Measurements from ENCODE around the gene C12orf75. TPM values are rescaled to one million over a fixed set of nuclear protein-coding genes. Genes with fewer than 3 reads are reported as not detected.

C12orf75 gene
- total RNA-seq, 1 donor from 2014 or later: 310 TPM

DNA sequence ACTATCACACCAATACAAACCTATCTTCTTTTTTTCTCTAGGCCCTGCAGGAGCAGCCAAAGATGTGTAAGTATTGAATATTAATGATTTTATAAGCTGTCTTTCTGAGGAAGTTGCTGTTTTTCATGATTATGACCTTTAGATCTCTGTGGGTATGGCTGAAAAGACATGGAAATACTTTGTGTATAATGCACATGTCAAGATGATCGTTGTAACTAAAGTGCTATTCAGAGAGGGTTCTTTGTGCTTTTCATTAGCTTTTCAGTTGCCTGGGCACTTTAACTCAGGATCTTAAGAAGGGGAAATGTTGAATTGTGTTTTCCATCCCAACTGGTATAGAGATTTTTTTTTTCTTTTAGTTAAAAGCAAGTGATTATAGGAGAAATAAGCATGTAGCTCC, 18.1 kb downstream of the C12orf75 start:
- Mint-ChIP-seq H3K36me3 (ENCODE audit: low read depth) (peaks cover 19% of the 10 kb centered on the region), H3K4me1 (ENCODE audit: low read depth) (peaks cover 66% of the 10 kb centered on the region), H3K27me3 (ENCODE audit: low read depth) (no peaks in the 10 kb centered on the region), H3K4me3 (ENCODE audit: unreplicated experiment) (no peak overlapping the region), H3K27ac (ENCODE audit: unreplicated experiment) (peak overlapping the region; percentile 6), H3K9me3 (ENCODE audit: low read depth) (no peaks in the 10 kb centered on the region)
- no peak for DNase-seq (ENCODE audit: low spot score)
- no peak for TF ChIP-seq CTCF (IDR thresholded peaks at IDR 0.05)

GRCh38 chr12:105349138-105349537, 18.6 kb downstream of the C12orf75 start:
- H3K4me3 Mint-ChIP-seq (ENCODE audit: unreplicated experiment): no peak overlapping the region

DNA sequence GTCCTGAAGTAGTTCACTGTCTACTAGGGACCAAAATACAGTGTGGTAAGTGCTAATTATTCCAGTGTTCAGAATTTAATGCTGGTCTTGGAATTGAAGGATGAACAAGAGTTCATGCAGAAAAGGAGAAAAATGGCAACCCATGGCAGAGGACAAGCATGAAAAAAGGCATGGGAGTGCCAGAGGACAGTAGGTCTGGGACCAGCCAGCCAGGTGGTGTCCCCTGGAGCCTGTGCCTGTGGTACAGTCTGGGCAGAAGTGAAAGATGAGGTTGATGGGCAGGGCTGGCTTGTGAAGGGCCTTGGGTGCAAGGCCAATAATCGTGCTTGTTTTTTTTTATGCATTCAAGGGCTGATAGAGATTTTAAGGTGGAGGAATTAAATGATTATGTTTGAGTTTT, 21.0 kb downstream of the C12orf75 start:
- Mint-ChIP-seq H3K4me1 (ENCODE audit: low read depth) (peaks cover 73% of the 10 kb centered on the region), H3K27me3 (ENCODE audit: low read depth) (no peaks in the 10 kb centered on the region), H3K9me3 (ENCODE audit: low read depth) (no peaks in the 10 kb centered on the region), H3K36me3 (ENCODE audit: low read depth) (peaks cover 21% of the 10 kb centered on the region), H3K27ac (ENCODE audit: unreplicated experiment) (peak overlapping the region; percentile 32), H3K4me3 (ENCODE audit: unreplicated experiment) (no peak overlapping the region)
- no peak for TF ChIP-seq CTCF (IDR thresholded peaks at IDR 0.05)
- DNase-seq (ENCODE audit: low spot score): no peak

More at GRCh38 chr12:105349138-105349537, 18.6 kb downstream of the C12orf75 start:
- no peak for TF ChIP-seq CTCF (IDR thresholded peaks at IDR 0.05)
- Mint-ChIP-seq H3K27ac (ENCODE audit: unreplicated experiment) (peak overlapping the region; percentile 6), H3K9me3 (ENCODE audit: low read depth) (no peaks in the 10 kb centered on the region), H3K36me3 (ENCODE audit: low read depth) (peaks cover 19% of the 10 kb centered on the region), H3K27me3 (ENCODE audit: low read depth) (no peaks in the 10 kb centered on the region), H3K4me1 (ENCODE audit: low read depth) (peaks cover 63% of the 10 kb centered on the region)
- no peak for DNase-seq (ENCODE audit: low spot score)

DNA sequence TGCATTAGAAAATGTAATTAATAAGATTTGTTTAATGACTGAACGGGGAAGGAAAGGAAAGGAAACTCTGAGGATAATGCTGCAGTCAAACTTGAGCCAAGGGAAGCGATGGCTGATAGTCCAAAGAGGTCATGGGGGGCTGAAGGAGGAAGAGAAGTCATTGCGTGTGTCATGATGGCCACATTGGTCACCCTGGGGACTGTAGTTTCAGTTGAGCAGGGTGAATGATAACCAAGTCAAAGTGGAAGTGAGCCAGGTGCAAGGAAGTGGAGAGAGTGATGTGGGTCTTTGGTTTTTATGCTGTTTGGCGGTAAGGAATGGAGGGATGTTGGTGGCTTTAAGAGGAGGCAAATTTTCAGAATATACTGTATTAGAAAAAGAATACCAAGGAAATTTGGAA, 21.6 kb downstream of the C12orf75 start:
- H3K36me3 Mint-ChIP-seq (ENCODE audit: low read depth): peaks cover 20% of the 10 kb centered on the region
- H3K4me3 Mint-ChIP-seq (ENCODE audit: unreplicated experiment): no peak overlapping the region
- TF ChIP-seq CTCF (IDR thresholded peaks at IDR 0.05): no peak
- DNase-seq (ENCODE audit: low spot score): no peak
- no peaks in the 10 kb centered on the region for H3K27me3 Mint-ChIP-seq (ENCODE audit: low read depth)
- no peak overlapping the region for H3K27ac Mint-ChIP-seq (ENCODE audit: unreplicated experiment)
- peaks cover 72% of the 10 kb centered on the region for H3K4me1 Mint-ChIP-seq (ENCODE audit: low read depth)
- H3K9me3 Mint-ChIP-seq (ENCODE audit: low read depth): no peaks in the 10 kb centered on the region

DNA sequence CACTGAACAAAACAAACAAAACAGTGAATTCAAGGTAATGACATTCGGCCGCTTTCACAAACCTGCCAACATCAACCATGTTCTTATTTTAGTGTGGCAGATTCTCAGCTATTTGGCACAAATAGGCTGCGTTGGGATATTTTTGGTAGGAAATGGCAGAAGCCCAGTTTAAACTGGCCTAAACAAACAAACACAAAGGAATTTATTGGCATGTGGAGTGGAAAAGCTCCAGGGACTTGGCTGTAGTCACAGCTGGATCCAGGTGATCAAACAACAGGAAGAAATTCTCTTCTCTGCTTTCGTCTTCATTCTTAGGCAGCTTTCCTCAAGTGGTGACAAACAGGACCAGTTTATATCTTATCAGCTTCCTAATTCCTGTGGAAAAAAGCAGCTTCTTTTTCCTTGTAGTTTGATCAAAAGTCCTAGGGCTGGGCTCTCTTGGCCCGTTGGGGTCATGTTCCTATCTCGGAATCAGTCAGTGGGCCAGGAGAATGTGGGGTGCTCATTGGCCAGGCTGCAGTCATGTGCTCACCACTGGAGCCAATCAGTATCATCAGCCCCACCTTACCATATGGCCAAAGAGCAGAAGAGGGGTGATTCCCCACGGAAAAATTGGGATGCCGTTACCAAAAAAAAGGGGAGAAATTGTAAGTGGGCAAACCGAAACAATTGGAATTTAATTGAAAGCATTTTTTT, 22.6 kb downstream of the C12orf75 start:
- H3K4me1 Mint-ChIP-seq (ENCODE audit: low read depth): peaks cover 74% of the 10 kb centered on the region
- DNase-seq (ENCODE audit: low spot score): no peak
- H3K4me3 Mint-ChIP-seq (ENCODE audit: unreplicated experiment): no peak overlapping the region
- peak overlapping the region; percentile 13 for H3K27ac Mint-ChIP-seq (ENCODE audit: unreplicated experiment)
- no peaks in the 10 kb centered on the region for H3K27me3 Mint-ChIP-seq (ENCODE audit: low read depth)
- H3K9me3 Mint-ChIP-seq (ENCODE audit: low read depth): no peaks in the 10 kb centered on the region
- H3K36me3 Mint-ChIP-seq (ENCODE audit: low read depth): peaks cover 18% of the 10 kb centered on the region
- no peak for TF ChIP-seq CTCF (IDR thresholded peaks at IDR 0.05)
